ENCODE measurements around the gene ENTPD8. TPM values are rescaled to one million over a fixed set of nuclear protein-coding genes. Genes with fewer than 3 reads are reported as not detected.
A peak's percentile ranks its signal among the peaks of the same experiment; 100 is the strongest.

The ENTPD8 gene, protein sequence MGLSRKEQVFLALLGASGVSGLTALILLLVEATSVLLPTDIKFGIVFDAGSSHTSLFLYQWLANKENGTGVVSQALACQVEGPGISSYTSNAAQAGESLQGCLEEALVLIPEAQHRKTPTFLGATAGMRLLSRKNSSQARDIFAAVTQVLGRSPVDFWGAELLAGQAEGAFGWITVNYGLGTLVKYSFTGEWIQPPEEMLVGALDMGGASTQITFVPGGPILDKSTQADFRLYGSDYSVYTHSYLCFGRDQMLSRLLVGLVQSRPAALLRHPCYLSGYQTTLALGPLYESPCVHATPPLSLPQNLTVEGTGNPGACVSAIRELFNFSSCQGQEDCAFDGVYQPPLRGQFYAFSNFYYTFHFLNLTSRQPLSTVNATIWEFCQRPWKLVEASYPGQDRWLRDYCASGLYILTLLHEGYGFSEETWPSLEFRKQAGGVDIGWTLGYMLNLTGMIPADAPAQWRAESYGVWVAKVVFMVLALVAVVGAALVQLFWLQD
- total RNA-seq (2016; rRNA removed; fragmentation: Illumina TruSeq; extraction: Trizol) (0.21 and 0.44 TPM in 2 replicates), polyA plus RNA-seq (2011; rRNA removed) (0.26 and 0.38 TPM in 2 replicates), polyA minus RNA-seq (2011; rRNA and poly(A)+ RNA removed; ENCODE audit: low replicate concordance) (0.26 TPM in 1 of 2 replicates, not detected in the other), Bru-seq, nascent RNA (percentile 20 among the genes with signal in this experiment), BruChase-seq, experiment 1, labeled RNA remaining after a 6-hour chase (percentile 11 among the genes with signal in this experiment), BruChase-seq, experiment 2, labeled RNA remaining after a 2-hour chase (percentile 17 among the genes with signal in this experiment)
- 0.09 and 0.20 TPM in 2 replicates for total RNA-seq (2016; cell fraction: cytosol; rRNA removed; fragmentation: Illumina TruSeq; extraction: Trizol; ENCODE audit: low read depth)
- total RNA-seq (2016; cell fraction: insoluble cytoplasmic fraction; rRNA removed; fragmentation: Illumina TruSeq; extraction: Trizol) = 0.33 and 0.43 TPM in 2 replicates
- 0.21 and 0.37 TPM in 2 replicates for total RNA-seq (2016; cell fraction: membrane; rRNA removed; fragmentation: Illumina TruSeq; extraction: Trizol)
- 0.28 and 0.34 TPM in 2 replicates for total RNA-seq (2016; cell fraction: nucleus; rRNA removed; fragmentation: Illumina TruSeq; extraction: Trizol)
- polyA plus RNA-seq (2011; cell fraction: cytosol; rRNA removed) = 0.21 and 0.30 TPM in 2 replicates
- polyA plus RNA-seq (2011; cell fraction: nucleus; rRNA removed) = 3.0 and 3.2 TPM in 2 replicates
- 0.35 and 0.44 TPM in 2 replicates for polyA plus RNA-seq (2012)
- 0.05 and 0.14 TPM in 2 replicates for polyA plus RNA-seq (2016; cell fraction: cytosol; fragmentation: Illumina TruSeq; extraction: Trizol; ENCODE audit: low read depth)
- polyA plus RNA-seq (2016; cell fraction: insoluble cytoplasmic fraction; fragmentation: Illumina TruSeq; extraction: Trizol; ENCODE audit: low read depth) = 0.25 TPM in 1 of 2 replicates, not detected in the other
- 0.08 and 0.15 TPM in 2 replicates for polyA plus RNA-seq (2016; cell fraction: membrane; fragmentation: Illumina TruSeq; extraction: Trizol; ENCODE audit: low read depth)
- 0.79 and 0.97 TPM in 2 replicates for polyA plus RNA-seq (2016; cell fraction: nucleus; fragmentation: Illumina TruSeq; extraction: Trizol; ENCODE audit: insufficient read depth, low read depth)
- not detected in 2 replicates for polyA minus RNA-seq (2011; cell fraction: cytosol; rRNA and poly(A)+ RNA removed)
- 0.26 and 0.37 TPM in 2 replicates for polyA minus RNA-seq (2011; cell fraction: nucleus; rRNA and poly(A)+ RNA removed)
- long read RNA-seq, experiment 1 = 0 reads
- long read RNA-seq, experiment 2, partial matches to known transcripts = 0 of 1 reads
- long read RNA-seq, experiment 2, other reads (novel, unspliced or antisense) = 1 of 1 reads

DNA sequence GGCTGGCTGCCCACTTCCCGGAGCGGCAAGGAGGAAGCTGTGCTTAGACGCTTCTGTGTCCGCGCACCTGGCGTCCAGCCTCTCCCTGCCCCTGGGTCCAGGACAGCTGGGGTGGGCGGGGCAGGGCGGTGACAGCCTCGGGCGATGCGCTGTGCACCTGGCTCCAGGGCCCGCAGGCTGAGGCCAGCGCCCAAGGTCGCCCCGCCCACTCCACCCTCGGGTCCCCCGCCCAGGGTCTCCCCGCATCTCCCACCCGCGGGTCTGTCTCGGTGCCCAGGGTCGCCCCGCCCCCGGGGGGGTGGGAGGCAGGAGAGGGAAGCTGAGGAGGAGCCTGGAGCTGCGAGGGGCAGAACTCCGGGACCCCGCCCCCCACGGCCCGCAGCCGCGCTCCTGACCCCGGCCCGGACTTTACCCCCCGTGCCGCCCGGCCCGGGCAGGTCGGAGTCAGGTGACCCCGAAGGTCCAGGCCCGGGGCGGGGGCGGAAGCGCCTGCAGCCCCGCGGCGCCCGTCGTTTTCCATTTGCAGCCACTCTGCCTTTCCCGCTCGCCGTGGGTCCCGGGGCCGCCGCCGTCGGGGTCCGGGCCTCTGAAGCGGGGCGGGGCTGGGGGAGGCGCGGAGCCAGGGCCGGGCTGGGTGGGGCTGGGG is at the start of gene ENTPD8:
Gene ENTPD8 (minus strand): TSS at position 69 of the 646 bp plus-strand sequence. CDS start 3,072 bp downstream, outside the sequence.
- Histone ChIP-seq H3K9ac (ENCODE audit: insufficient read depth, low read depth, low read length) (no peak within 1 kb of the TSS), H3K9me3 (ENCODE audit: low read length) (no peaks in the 10 kb centered on the region), H3K4me3 (replicated peaks in 1 of 3; ENCODE audit: insufficient read depth in 1 of 3, low read depth in 2 of 3, low read length in 3 of 3) (peak within 1 kb of the TSS; percentile 30 to 58 (median 46)), H4K20me1 (ENCODE audit: insufficient read depth, low read length) (no peaks in the 10 kb centered on the region; the same call in 1 of the 2 replicates), H2AFZ (ENCODE audit: low read length) (no peak within 1 kb of the TSS), H3K4me1 (ENCODE audit: insufficient read depth, low read length) (peaks cover 32% of the 10 kb centered on the region), H3K4me2 (ENCODE audit: low read depth, low read length) (peak within 1 kb of the TSS; percentile 79), H3K27ac (ENCODE audit: extremely low read length, insufficient read depth, low read length) (peak within 1 kb of the TSS; percentile 71), H3K79me2 (ENCODE audit: insufficient read depth, low read length) (no peaks in the 10 kb centered on the region), H3K27me3 (ENCODE audit: control insufficient read depth in 1 of 2, insufficient read depth in 2 of 2, low read length in 2 of 2) (peaks cover 11 to 30% of the 10 kb centered on the region in 2 experiments; a peak in 3 of 5 replicates), H3K36me3 (replicated peaks in 1 of 2; ENCODE audit: control insufficient read depth in 1 of 2, insufficient read depth in 2 of 2, low read length in 2 of 2) (no peaks in the 10 kb centered on the region)
- intact Hi-C loops (cut with micrococcal nuclease; ENCODE audit: unreplicated experiment) = no loop called here
- DNase-seq (ENCODE audit: low spot score) (peak; percentile 87), FAIRE-seq (peak; percentile 69), ATAC-seq (peak; percentile 81)
- WGBS (ENCODE audit: low lambda C conversion rate) = 0% methylated on average over 4 of the region's 62 CpGs
- in situ Hi-C loops (cut with HindIII; ENCODE audit: extremely low pct_ligation_motif_present, low pct_unique_long_range_greater_than_20kb) = no loop called here
- ChIA-PET POLR2A (interaction anchor here (0.6 to 2.3 kb wide), 11 partner anchors 9 to 201 kb away, joined by 3 to 26 read pairs (median 6); partner anchors contain the start of genes EXD3, NOXA1, NRARP and NSMF), CTCF (ENCODE audit: low intra/inter-chr PET ratio, low total read pairs) (interaction anchor here (1.5 kb wide), 1 partner anchor 17 kb away, joined by 6 read pairs; the partner anchor contains the start of gene NOXA1)
- no TSS peak for BruUV-seq (replicated peaks)
- TF ChIP-seq, protein P1, sequence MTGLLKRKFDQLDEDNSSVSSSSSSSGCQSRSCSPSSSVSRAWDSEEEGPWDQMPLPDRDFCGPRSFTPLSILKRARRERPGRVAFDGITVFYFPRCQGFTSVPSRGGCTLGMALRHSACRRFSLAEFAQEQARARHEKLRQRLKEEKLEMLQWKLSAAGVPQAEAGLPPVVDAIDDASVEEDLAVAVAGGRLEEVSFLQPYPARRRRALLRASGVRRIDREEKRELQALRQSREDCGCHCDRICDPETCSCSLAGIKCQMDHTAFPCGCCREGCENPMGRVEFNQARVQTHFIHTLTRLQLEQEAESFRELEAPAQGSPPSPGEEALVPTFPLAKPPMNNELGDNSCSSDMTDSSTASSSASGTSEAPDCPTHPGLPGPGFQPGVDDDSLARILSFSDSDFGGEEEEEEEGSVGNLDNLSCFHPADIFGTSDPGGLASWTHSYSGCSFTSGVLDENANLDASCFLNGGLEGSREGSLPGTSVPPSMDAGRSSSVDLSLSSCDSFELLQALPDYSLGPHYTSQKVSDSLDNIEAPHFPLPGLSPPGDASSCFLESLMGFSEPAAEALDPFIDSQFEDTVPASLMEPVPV (CRISPR knock-in tag; IDR thresholded peaks at IDR 0.05) = 0 out of 2 replicates have a peak, but pooled peaks have one; percentile 34
- TF ChIP-seq GATA4 (IDR thresholded peaks at IDR 0.05; ENCODE audit: borderline replicate concordance, low read depth) (no peak), ZFY (CRISPR knock-in tag; IDR thresholded peaks at IDR 0.05) (peak; percentile 72), SNAI1 (CRISPR knock-in tag; IDR thresholded peaks at IDR 0.05; ENCODE audit: borderline replicate concordance) (no peak), TARDBP (CRISPR knock-in tag; IDR thresholded peaks at IDR 0.05) (peak; percentile 52; the same call in 1 of the 2 replicates)
- TF ChIP-seq, protein P2, sequence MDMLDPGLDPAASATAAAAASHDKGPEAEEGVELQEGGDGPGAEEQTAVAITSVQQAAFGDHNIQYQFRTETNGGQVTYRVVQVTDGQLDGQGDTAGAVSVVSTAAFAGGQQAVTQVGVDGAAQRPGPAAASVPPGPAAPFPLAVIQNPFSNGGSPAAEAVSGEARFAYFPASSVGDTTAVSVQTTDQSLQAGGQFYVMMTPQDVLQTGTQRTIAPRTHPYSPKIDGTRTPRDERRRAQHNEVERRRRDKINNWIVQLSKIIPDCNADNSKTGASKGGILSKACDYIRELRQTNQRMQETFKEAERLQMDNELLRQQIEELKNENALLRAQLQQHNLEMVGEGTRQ (IDR thresholded peaks at IDR 0.05; ENCODE audit: low read depth, low read length) = 0 out of 2 replicates have a peak, but pooled peaks have one; percentile 12
- TF ChIP-seq, protein P2 (CRISPR knock-in tag; IDR thresholded peaks at IDR 0.05; ENCODE audit: borderline replicate concordance) = peak; percentile 49; the same call in 1 of the 2 replicates
- TF ChIP-seq, protein P3, sequence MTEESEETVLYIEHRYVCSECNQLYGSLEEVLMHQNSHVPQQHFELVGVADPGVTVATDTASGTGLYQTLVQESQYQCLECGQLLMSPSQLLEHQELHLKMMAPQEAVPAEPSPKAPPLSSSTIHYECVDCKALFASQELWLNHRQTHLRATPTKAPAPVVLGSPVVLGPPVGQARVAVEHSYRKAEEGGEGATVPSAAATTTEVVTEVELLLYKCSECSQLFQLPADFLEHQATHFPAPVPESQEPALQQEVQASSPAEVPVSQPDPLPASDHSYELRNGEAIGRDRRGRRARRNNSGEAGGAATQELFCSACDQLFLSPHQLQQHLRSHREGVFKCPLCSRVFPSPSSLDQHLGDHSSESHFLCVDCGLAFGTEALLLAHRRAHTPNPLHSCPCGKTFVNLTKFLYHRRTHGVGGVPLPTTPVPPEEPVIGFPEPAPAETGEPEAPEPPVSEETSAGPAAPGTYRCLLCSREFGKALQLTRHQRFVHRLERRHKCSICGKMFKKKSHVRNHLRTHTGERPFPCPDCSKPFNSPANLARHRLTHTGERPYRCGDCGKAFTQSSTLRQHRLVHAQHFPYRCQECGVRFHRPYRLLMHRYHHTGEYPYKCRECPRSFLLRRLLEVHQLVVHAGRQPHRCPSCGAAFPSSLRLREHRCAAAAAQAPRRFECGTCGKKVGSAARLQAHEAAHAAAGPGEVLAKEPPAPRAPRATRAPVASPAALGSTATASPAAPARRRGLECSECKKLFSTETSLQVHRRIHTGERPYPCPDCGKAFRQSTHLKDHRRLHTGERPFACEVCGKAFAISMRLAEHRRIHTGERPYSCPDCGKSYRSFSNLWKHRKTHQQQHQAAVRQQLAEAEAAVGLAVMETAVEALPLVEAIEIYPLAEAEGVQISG (CRISPR knock-in tag; IDR thresholded peaks at IDR 0.05) = peak; percentile 66
